Measurements from ENCODE around the gene DYNAP. TPM values are rescaled to one million over a fixed set of nuclear protein-coding genes. Genes with fewer than 3 reads are reported as not detected.

DYNAP gene
- total and polyA plus RNA-seq, 10 of the 15 experiments (the other 5 are each of a cell fraction or from before 2014, with no cell fraction given): not detected

GRCh38 chr18:54608028-54608642 is 17.1 kb downstream of the DYNAP start (continued):
- TF ChIP-seq EP300 (IDR thresholded peaks at IDR 0.05; ENCODE audit: borderline replicate concordance in 1 of 2, control insufficient read depth in 1 of 2, low read depth in 2 of 2, low read length in 2 of 2): no peak

DNA sequence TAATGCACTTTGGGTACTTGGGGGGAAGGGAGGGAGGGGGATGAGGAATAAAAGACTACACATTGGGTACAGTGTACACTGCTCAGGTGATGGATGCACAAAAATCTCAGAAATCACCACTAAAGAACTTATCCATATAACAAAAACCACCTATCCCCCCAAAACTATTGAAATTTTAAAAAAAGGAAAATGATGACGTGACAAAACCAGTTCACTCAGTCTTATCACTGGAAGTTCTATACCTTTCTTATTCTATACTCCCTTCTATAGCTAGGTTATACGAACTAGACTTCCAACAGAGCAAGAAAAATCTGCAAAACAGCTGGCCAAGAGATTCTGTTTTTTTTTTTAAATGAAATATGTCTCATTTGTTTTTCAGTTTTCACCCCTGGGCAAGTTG is 20.8 kb downstream of the DYNAP start:
- CTCF ChIA-PET: no interaction called here
- POLR2A ChIA-PET: no interaction called here
- TF ChIP-seq SMC3 (IDR thresholded peaks at IDR 0.05; ENCODE audit: borderline replicate concordance, low read length) (no peak), SREBF1 (IDR thresholded peaks at IDR 0.05; ENCODE audit: low read length) (no peak), ELK1 (IDR thresholded peaks at IDR 0.05; ENCODE audit: low read depth, low read length) (no peak), CBFB (IDR thresholded peaks at IDR 0.05; ENCODE audit: low read depth) (no peak), IRF5 (IDR thresholded peaks at IDR 0.05; ENCODE audit: borderline replicate concordance) (no peak), FOS (IDR thresholded peaks at IDR 0.05; ENCODE audit: borderline replicate concordance, extremely low read depth, insufficient read length) (no peak), E2F4 (IDR thresholded peaks at IDR 0.05; ENCODE audit: low read depth, low read length) (no peak), KDM1A (IDR thresholded peaks at IDR 0.05; ENCODE audit: borderline replicate concordance) (no peak), HDAC2 (IDR thresholded peaks at IDR 0.05) (no peak), SP1 (IDR thresholded peaks at IDR 0.05; ENCODE audit: low read depth, low read length) (no peak), KAT2A (conservative IDR thresholded peaks at IDR 0.05; ENCODE audit: control insufficient read depth, low read depth, low read length) (no peak)
- TF ChIP-seq, protein P1, sequence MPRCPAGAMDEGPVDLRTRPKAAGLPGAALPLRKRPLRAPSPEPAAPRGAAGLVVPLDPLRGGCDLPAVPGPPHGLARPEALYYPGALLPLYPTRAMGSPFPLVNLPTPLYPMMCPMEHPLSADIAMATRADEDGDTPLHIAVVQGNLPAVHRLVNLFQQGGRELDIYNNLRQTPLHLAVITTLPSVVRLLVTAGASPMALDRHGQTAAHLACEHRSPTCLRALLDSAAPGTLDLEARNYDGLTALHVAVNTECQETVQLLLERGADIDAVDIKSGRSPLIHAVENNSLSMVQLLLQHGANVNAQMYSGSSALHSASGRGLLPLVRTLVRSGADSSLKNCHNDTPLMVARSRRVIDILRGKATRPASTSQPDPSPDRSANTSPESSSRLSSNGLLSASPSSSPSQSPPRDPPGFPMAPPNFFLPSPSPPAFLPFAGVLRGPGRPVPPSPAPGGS (IDR thresholded peaks at IDR 0.05; ENCODE audit: borderline replicate concordance, insufficient read depth, low read depth, low read length, poor library complexity, severe bottlenecking): no peak
- TF ChIP-seq, protein P2, sequence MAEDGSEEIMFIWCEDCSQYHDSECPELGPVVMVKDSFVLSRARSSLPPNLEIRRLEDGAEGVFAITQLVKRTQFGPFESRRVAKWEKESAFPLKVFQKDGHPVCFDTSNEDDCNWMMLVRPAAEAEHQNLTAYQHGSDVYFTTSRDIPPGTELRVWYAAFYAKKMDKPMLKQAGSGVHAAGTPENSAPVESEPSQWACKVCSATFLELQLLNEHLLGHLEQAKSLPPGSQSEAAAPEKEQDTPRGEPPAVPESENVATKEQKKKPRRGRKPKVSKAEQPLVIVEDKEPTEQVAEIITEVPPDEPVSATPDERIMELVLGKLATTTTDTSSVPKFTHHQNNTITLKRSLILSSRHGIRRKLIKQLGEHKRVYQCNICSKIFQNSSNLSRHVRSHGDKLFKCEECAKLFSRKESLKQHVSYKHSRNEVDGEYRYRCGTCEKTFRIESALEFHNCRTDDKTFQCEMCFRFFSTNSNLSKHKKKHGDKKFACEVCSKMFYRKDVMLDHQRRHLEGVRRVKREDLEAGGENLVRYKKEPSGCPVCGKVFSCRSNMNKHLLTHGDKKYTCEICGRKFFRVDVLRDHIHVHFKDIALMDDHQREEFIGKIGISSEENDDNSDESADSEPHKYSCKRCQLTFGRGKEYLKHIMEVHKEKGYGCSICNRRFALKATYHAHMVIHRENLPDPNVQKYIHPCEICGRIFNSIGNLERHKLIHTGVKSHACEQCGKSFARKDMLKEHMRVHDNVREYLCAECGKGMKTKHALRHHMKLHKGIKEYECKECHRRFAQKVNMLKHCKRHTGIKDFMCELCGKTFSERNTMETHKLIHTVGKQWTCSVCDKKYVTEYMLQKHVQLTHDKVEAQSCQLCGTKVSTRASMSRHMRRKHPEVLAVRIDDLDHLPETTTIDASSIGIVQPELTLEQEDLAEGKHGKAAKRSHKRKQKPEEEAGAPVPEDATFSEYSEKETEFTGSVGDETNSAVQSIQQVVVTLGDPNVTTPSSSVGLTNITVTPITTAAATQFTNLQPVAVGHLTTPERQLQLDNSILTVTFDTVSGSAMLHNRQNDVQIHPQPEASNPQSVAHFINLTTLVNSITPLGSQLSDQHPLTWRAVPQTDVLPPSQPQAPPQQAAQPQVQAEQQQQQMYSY (CRISPR knock-in tag; IDR thresholded peaks at IDR 0.05): no peak

More for the DNA sequence above, 20.8 kb downstream of the DYNAP start:
- H3K9ac ChIP-seq (ENCODE audit: control insufficient read depth, insufficient read depth, low read length): no peak overlapping the region
- ChIA-PET RAD21 (ENCODE audit: unreplicated experiment) (no interaction called here), SMC1A (ENCODE audit: uncharacterized antibody, unreplicated experiment) (interaction anchor here (1.9 kb wide), 1 partner anchor 10 kb away, joined by 7 read pairs; no protein-coding TSS in a partner anchor)
- FAIRE-seq (no peak), DNase-seq (ENCODE audit: low read depth, low spot score) (no peak), ATAC-seq (no peak)
- no peaks in the 10 kb centered on the region for H3K79me2 ChIP-seq (ENCODE audit: control insufficient read depth, insufficient read depth, low read length)
- H3K4me3 ChIP-seq: no peak overlapping the region
- 0% methylated on average over 2 of the region's 2 CpGs for WGBS (ENCODE audit: insufficient coverage, insufficient replicate concordance, low lambda C conversion rate, missing lambda C conversion rate)
- H3K27ac ChIP-seq (ENCODE audit: control insufficient read depth, insufficient read depth): no peak overlapping the region
- H3K9me3 ChIP-seq (replicated peaks; ENCODE audit: control insufficient read depth, insufficient read depth, low read length): no peaks in the 10 kb centered on the region
- no peak overlapping the region for H2AFZ ChIP-seq (ENCODE audit: control insufficient read depth, low read depth, low read length)
- in situ Hi-C loops (cut with MboI): no loop called here
- H4K20me1 ChIP-seq (ENCODE audit: control insufficient read depth, insufficient read depth): no peaks in the 10 kb centered on the region
- no peaks in the 10 kb centered on the region for H3K36me3 ChIP-seq (ENCODE audit: control insufficient read depth in 2 of 2, insufficient read depth in 2 of 2, low read length in 1 of 2)
- H3K4me1 ChIP-seq (ENCODE audit: control insufficient read depth, insufficient read depth, low read length): no peaks in the 10 kb centered on the region
- intact Hi-C loops (cut with micrococcal nuclease; ENCODE audit: unreplicated experiment): no loop called here
- H3K27me3 ChIP-seq (replicated peaks in 1 of 2; ENCODE audit: control insufficient read depth in 2 of 2, insufficient read depth in 2 of 2, low read length in 1 of 2): no peaks in the 10 kb centered on the region
- no peak overlapping the region for H3K4me2 ChIP-seq (ENCODE audit: control insufficient read depth, insufficient read depth)
- BruUV-seq (replicated peaks): no TSS peak
